ENCODE results near the gene SOWAHA.
"Not testable (repeated sequence)": the region's sequence is repeated elsewhere in the genome, so short reads cannot be mapped to it uniquely, and the experiment has no call there.

The SOWAHA gene

GRCh38 chr5:132802044-132802684, 10.9 kb upstream of the SOWAHA start:
- POLR2A ChIA-PET (ENCODE audit: low non-redundant PET): interaction anchor here (0.7 kb wide), 1 partner anchor 65 kb away, joined by 4 read pairs; the partner anchor contains the start of gene KIF3A
- H3K27ac ChIP-seq: no peak overlapping the region
- no peak for DNase-seq (ENCODE audit: low spot score)
- TF ChIP-seq CTCF (conservative IDR thresholded peaks at IDR 0.05; ENCODE audit: low read depth): no peak
- CTCF ChIA-PET: interaction anchor here (0.6 to 1.4 kb wide), 6 partner anchors 9 to 275 kb away, joined by 3 to 5 read pairs (median 3); no protein-coding TSS in a partner anchor

- CTCF ChIA-PET: interaction anchor here (0.5 to 0.8 kb wide), 4 partner anchors 9 to 97 kb away, joined by 3 to 4 read pairs (median 3); no protein-coding TSS in a partner anchor
- H3K27ac ChIP-seq; DNase-seq (ENCODE audit: low spot score); POLR2A ChIA-PET (ENCODE audit: low non-redundant PET): not testable (repeated sequence)
These were observed 10.4 kb upstream of the SOWAHA start for GRCh38 chr5:132802685-132803066.

- CTCF ChIA-PET; DNase-seq (ENCODE audit: low spot score); H3K27ac ChIP-seq; POLR2A ChIA-PET (ENCODE audit: low non-redundant PET): not testable (repeated sequence)
These were observed 8.9 kb upstream of the SOWAHA start for GRCh38 chr5:132804219-132804618.

GRCh38 chr5:132805872-132806271, 7.2 kb upstream of the SOWAHA start:
- CTCF ChIA-PET; POLR2A ChIA-PET (ENCODE audit: low non-redundant PET); DNase-seq (ENCODE audit: low spot score); H3K27ac ChIP-seq: not testable (repeated sequence)

DNA sequence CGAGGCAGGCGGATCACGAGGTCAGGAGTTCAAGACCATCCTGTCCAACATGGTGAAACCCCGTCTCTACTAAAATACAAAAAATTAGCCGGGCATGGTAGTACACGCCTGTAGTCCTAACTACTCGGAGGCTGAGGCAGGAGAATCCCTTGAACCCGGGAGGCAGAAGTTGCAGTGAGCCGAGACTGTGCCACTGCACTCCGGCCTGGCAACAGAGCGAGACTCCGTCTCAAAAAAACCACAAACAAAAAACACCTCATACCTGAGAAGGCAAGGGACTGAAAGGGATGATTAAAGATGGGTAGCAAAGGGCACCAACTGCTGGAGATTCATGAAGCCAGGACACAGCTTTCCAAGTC, 6.3 kb upstream of the SOWAHA start:
- DNase-seq (ENCODE audit: low spot score); H3K27ac ChIP-seq; POLR2A ChIA-PET (ENCODE audit: low non-redundant PET): not testable (repeated sequence)
- CTCF ChIA-PET: interaction anchor here (0.6 to 1.1 kb wide), 4 partner anchors 14 to 202 kb away, joined by 4 to 5 read pairs (median 4); no protein-coding TSS in a partner anchor

DNA sequence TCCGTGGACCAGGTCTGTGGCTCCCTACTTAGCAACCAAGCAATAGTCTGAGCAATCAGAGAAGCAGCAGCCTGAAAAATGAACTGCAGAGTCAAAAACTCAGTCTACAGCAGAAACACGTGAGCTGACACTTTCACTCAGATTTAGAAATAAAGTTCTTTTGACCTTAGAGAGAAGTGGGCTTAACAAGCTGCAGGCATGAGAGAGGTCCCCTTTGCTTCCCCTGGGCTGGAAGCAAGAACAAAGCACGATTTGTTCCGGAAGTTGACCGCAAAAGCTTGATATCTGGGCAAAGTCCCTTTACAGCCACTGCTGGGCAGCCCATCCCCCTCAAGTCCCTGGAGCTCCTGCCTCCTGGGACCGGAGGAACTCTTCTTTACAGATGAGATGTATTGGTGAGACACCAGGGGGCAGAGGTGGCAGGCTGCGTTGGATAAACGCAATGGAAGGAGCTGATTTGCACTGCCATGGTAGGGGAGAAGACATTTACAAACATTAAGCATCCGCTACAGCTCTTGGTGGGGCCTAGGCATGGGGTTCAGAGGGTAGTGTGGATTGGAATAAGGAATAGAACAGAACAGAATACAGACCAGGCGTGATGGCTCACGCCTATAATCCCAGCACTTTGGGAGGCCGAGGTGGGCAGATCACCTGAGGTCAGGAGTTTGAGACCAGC, 5.8 kb upstream of the SOWAHA start:
- no peak for TF ChIP-seq CTCF (conservative IDR thresholded peaks at IDR 0.05; ENCODE audit: low read depth)
- ChIA-PET POLR2A (ENCODE audit: low non-redundant PET) (no interaction called here), CTCF (interaction anchor here (0.6 to 1.1 kb wide), 4 partner anchors 13 to 201 kb away, joined by 4 to 5 read pairs (median 4); no protein-coding TSS in a partner anchor)
- DNase-seq (ENCODE audit: low spot score): no peak
- no peak overlapping the region for H3K27ac ChIP-seq

DNA sequence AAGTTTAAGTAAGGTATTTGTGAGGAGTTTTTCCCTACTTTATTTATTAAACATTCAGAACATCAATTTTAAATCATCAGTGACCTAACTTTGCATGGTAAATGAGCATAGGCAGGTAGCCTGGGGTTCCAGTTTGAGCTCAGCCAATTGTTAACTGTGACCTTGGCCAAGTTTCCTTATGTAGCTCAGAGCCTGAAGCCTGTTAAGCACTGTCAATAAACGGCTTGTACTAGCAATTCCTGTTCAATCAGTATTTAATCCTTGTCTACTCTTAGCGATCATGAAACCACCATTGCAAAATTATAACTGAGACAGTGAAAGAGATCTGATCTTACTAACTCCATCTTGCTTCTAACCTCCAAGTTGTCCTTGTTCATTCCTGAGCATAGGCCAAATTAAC, 4.7 kb upstream of the SOWAHA start:
- no peak for TF ChIP-seq CTCF (conservative IDR thresholded peaks at IDR 0.05; ENCODE audit: low read depth)
- no peak for DNase-seq (ENCODE audit: low spot score)
- ChIA-PET POLR2A (ENCODE audit: low non-redundant PET) (no interaction called here), CTCF (interaction anchor here (0.5 kb wide), 1 partner anchor 31 kb away, joined by 3 read pairs; no protein-coding TSS in a partner anchor)
- H3K27ac ChIP-seq: no peak overlapping the region

DNA sequence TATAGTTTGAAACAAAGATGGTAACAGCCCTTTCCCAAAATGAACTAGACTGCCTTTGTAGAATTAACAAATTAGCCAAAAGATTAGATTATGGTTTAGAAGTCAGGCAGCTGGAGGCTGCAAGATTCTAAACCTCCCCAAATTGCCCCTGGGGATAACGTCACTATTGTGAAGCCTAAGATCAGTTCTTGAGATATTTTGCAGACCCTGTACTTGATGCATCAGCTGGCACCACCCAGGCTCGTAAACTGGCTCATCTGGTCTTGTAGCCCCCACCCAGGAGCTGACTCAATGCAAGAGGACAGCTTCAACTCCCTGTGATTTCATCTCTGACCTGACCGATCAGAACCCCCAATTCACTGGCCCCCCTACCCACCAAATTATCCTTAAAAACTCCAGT, 4.2 kb upstream of the SOWAHA start:
- CTCF ChIA-PET: interaction anchor here (0.5 to 2.2 kb wide), 2 partner anchors 11 to 31 kb away, joined by 3 to 8 read pairs; no protein-coding TSS in a partner anchor
- POLR2A ChIA-PET (ENCODE audit: low non-redundant PET): no interaction called here
- H3K27ac ChIP-seq: no peak overlapping the region
- no peak for DNase-seq (ENCODE audit: low spot score)
- TF ChIP-seq CTCF (conservative IDR thresholded peaks at IDR 0.05; ENCODE audit: low read depth): no peak

Data from RWPE1 (cell line).